ENCODE measurements around the gene PSMD13.

DNA sequence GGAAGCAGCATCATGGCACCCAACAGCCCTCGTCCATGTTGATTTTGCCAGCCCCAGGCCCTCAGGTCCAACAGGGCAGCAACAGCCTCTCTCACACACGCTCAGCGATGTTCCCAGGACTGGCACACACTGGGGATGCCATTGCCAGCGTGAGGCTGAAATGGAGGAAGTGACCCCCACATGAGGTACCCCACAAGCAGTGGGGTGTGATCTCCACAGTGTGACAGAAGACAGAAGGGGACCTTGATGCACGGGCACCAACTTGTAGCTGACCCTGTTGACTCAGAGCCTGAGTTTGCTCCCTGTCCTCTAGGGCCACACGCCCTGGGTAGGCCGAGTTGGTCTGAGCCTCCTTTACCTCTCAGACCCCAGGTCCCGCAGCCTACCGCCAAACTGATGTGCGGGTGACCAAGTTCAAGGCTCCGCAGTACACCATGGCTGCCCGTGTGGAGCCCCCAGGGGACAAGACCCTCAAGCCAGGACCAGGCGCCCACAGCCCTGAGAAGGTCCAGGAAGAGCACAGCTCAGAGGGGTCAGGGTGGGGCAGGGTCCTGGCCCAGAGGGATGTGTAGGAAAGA, 37.7 kb upstream of the PSMD13 start:
- TF ChIP-seq, protein P1, sequence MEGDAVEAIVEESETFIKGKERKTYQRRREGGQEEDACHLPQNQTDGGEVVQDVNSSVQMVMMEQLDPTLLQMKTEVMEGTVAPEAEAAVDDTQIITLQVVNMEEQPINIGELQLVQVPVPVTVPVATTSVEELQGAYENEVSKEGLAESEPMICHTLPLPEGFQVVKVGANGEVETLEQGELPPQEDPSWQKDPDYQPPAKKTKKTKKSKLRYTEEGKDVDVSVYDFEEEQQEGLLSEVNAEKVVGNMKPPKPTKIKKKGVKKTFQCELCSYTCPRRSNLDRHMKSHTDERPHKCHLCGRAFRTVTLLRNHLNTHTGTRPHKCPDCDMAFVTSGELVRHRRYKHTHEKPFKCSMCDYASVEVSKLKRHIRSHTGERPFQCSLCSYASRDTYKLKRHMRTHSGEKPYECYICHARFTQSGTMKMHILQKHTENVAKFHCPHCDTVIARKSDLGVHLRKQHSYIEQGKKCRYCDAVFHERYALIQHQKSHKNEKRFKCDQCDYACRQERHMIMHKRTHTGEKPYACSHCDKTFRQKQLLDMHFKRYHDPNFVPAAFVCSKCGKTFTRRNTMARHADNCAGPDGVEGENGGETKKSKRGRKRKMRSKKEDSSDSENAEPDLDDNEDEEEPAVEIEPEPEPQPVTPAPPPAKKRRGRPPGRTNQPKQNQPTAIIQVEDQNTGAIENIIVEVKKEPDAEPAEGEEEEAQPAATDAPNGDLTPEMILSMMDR (IDR thresholded peaks at IDR 0.05 in 2 of 3, conservative IDR thresholded peaks at IDR 0.05 in 1 of 3; ENCODE audit: borderline replicate concordance in 1 of 3, insufficient read depth in 1 of 3, low read depth in 2 of 3, low read length in 2 of 3), result no peak
- TF ChIP-seq EZH2 (IDR thresholded peaks at IDR 0.05), result no peak
- TF ChIP-seq POLR2AphosphoS5 (IDR thresholded peaks at IDR 0.05; ENCODE audit: low read depth, low read length), result 0 out of 2 replicates have a peak, but pooled peaks have one; percentile 11
- TF ChIP-seq POLR2A (IDR thresholded peaks at IDR 0.05; ENCODE audit: borderline replicate concordance, extremely low read depth, insufficient read depth, insufficient read length), result no peak
- no peak for TF ChIP-seq EZH2phosphoT487 (IDR thresholded peaks at IDR 0.05; ENCODE audit: borderline replicate concordance)
- TF ChIP-seq ZFX (IDR thresholded peaks at IDR 0.05), result no peak
- TF ChIP-seq FOSL1 (IDR thresholded peaks at IDR 0.05; ENCODE audit: low read depth), result no peak
- no peak for TF ChIP-seq TCF7L2 (IDR thresholded peaks at IDR 0.05; ENCODE audit: borderline replicate concordance, extremely low read depth, insufficient read depth, insufficient read length)
- TF ChIP-seq JUND (IDR thresholded peaks at IDR 0.05), result no peak

Data from HCT116 (cell line).